HEK293 (cell line): ENCODE results near the gene NXPH1.

Experiments used
- CTCF ChIA-PET: fragments of 350-600 bp; formaldehyde crosslinking; extraction: SDS; loops from one replicate; lab custom pipeline; 2021; ENCODE audit warnings: antibody characterized with exemption; lab: Yijun Ruan, JAX
- POLR2A ChIA-PET: fragments of 300-600 bp; formaldehyde crosslinking; extraction: SDS; loops from one replicate; lab custom pipeline; 2020; ENCODE audit warnings: antibody characterized with exemption, inconsistent platforms; lab: Yijun Ruan, JAX
- H3K27ac ChIP-seq: fragments of 200-500 bp; sonication (Bioruptor generic); 2 replicates; pipeline ENCODE4 v1.5.1; 2014; ENCODE audit warnings: low read depth, low read length, control low read depth, inconsistent platforms; ENCODE audit errors: extremely low read depth
- H3K36me3 ChIP-seq, 2 experiments: fragments of 200-500 bp in 1 of 2; sonication (Bioruptor generic) in 1 of 2; 1 replicate in 1 of 2; 2 replicates in 1 of 2; pipeline ENCODE4 v1.5.1; 2014 to 2017; ENCODE audit warnings: inconsistent platforms in 2 of 2, low read length in 2 of 2; ENCODE audit not compliant: control insufficient read depth in 2 of 2, insufficient read depth in 1 of 2
- H3K4me1 ChIP-seq: fragments of 200-500 bp; sonication (Bioruptor generic); 2 replicates; pipeline ENCODE4 v1.5.1; 2014; ENCODE audit warnings: mild to moderate bottlenecking, low read length, inconsistent platforms; ENCODE audit not compliant: control insufficient read depth, insufficient read depth
- H3K4me3 ChIP-seq: 2 replicates; pipeline ENCODE4 v1.5.1; 2011; ENCODE audit warnings: low read depth, mild to moderate bottlenecking, control low read depth, low read length, moderate library complexity
- H3K9me3 ChIP-seq: fragments of 200-500 bp; sonication (Bioruptor generic); 2 replicates; pipeline ENCODE4 v1.5.1; 2014; ENCODE audit warnings: low read depth, low read length, inconsistent platforms; ENCODE audit not compliant: control insufficient read depth, insufficient read depth
- HOXA7 ChIP-seq: sonication (generic); formaldehyde crosslinking; IDR thresholded peaks from 2 replicates; pipeline ENCODE4 v1.8.1; 2022; ENCODE audit warnings: missing genetic modification reagents, borderline replicate concordance
- HOXC10 ChIP-seq: sonication (generic); formaldehyde crosslinking; IDR thresholded peaks from 2 replicates; pipeline ENCODE4 v1.8.1; 2023; ENCODE audit warnings: mild to moderate bottlenecking, missing genetic modification reagents
- KLF7 ChIP-seq: fragments of 450-650 bp; formaldehyde crosslinking; IDR thresholded peaks from 2 replicates; pipeline ENCODE4 v1.5.1; 2016; ENCODE audit warnings: missing biosample characterization, missing genetic modification characterization, borderline replicate concordance
- SALL2 ChIP-seq: fragments of 450-650 bp; formaldehyde crosslinking; IDR thresholded peaks from 2 replicates; pipeline ENCODE4 v1.5.0; 2017; ENCODE audit warnings: missing biosample characterization, mild to moderate bottlenecking, missing genetic modification characterization, borderline replicate concordance
- TCF7L2 ChIP-seq: IDR thresholded peaks from 2 replicates; pipeline ENCODE4 v1.6.1; 2011; ENCODE audit warnings: low read depth, mild to moderate bottlenecking, inconsistent platforms, low read length, moderate library complexity, borderline replicate concordance
- ZBTB7A ChIP-seq: fragments of 450-650 bp; formaldehyde crosslinking; IDR thresholded peaks from 2 replicates; pipeline ENCODE4 v1.5.1; 2016; ENCODE audit warnings: low read depth, missing biosample characterization, missing genetic modification characterization
- ZFHX2 ChIP-seq: fragments of 450-650 bp; formaldehyde crosslinking; conservative IDR thresholded peaks from 2 replicates; pipeline ENCODE4 v1.5.1; 2016; ENCODE audit warnings: missing biosample characterization, missing genetic modification characterization
- ZFP41 ChIP-seq: fragments of 450-650 bp; formaldehyde crosslinking; IDR thresholded peaks from 2 replicates; pipeline ENCODE4 v1.5.1; 2016; ENCODE audit warnings: missing biosample characterization, missing genetic modification characterization, borderline replicate concordance
- ZNF112 ChIP-seq: fragments of 450-650 bp; formaldehyde crosslinking; IDR thresholded peaks from 2 replicates; pipeline ENCODE4 v1.5.0; 2017; ENCODE audit warnings: missing biosample characterization, missing genetic modification characterization
- ZNF140 ChIP-seq: fragments of 450-650 bp; formaldehyde crosslinking; IDR thresholded peaks from 2 replicates; pipeline ENCODE4 v1.5.1; 2016; ENCODE audit warnings: missing biosample characterization, missing genetic modification characterization
- ZNF146 ChIP-seq: fragments of 450-650 bp; formaldehyde crosslinking; IDR thresholded peaks from 2 replicates; pipeline ENCODE4 v1.5.1; 2016; ENCODE audit warnings: missing biosample characterization, missing genetic modification characterization
- ZNF184 ChIP-seq: fragments of 450-650 bp; IDR thresholded peaks from 2 replicates; pipeline ENCODE4 v1.5.1; 2018; ENCODE audit warnings: missing biosample characterization, mild to moderate bottlenecking, missing genetic modification characterization
- ZNF24 ChIP-seq: fragments of 450-650 bp; formaldehyde crosslinking; IDR thresholded peaks from 2 replicates; pipeline ENCODE4 v1.5.1; 2016; ENCODE audit warnings: missing biosample characterization, missing genetic modification characterization
- ZNF266 ChIP-seq: fragments of 450-650 bp; formaldehyde crosslinking; IDR thresholded peaks from 2 replicates; pipeline ENCODE4 v1.5.1; 2016; ENCODE audit warnings: missing biosample characterization, missing genetic modification characterization, low read depth
- ZNF311 ChIP-seq: fragments of 450-650 bp; formaldehyde crosslinking; IDR thresholded peaks from 2 replicates; pipeline ENCODE4 v1.5.1; 2017; ENCODE audit warnings: missing biosample characterization, missing genetic modification characterization, borderline replicate concordance
- ZNF501 ChIP-seq: fragments of 450-650 bp; formaldehyde crosslinking; IDR thresholded peaks from 2 replicates; pipeline ENCODE4 v1.5.1; 2016; ENCODE audit warnings: missing biosample characterization, missing genetic modification characterization
- ZNF549 ChIP-seq: fragments of 450-650 bp; IDR thresholded peaks from 2 replicates; pipeline ENCODE4 v1.5.1; 2018; ENCODE audit warnings: missing biosample characterization, missing genetic modification characterization, mild to moderate bottlenecking, inconsistent platforms, moderate library complexity
- ZNF560 ChIP-seq: fragments of 450-650 bp; formaldehyde crosslinking; IDR thresholded peaks from 2 replicates; pipeline ENCODE4 v1.5.1; 2017; ENCODE audit warnings: missing biosample characterization, missing genetic modification characterization, borderline replicate concordance
- ZNF658 ChIP-seq: fragments of 450-650 bp; formaldehyde crosslinking; IDR thresholded peaks from 2 replicates; pipeline ENCODE4; 2016; ENCODE audit warnings: missing biosample characterization, missing genetic modification characterization
- ZNF792 ChIP-seq: fragments of 450-650 bp; formaldehyde crosslinking; IDR thresholded peaks from 2 replicates; pipeline ENCODE4 v1.5.1; 2016; ENCODE audit warnings: missing biosample characterization, missing genetic modification characterization
- ZNF837 ChIP-seq: fragments of 450-650 bp; formaldehyde crosslinking; IDR thresholded peaks from 2 replicates; pipeline ENCODE4 v1.5.1; 2016; ENCODE audit warnings: missing biosample characterization, missing genetic modification characterization
- TF ChIP-seq, protein P1 (sequence below): fragments of 450-650 bp; formaldehyde crosslinking; conservative IDR thresholded peaks from 2 replicates; pipeline ENCODE4 v1.5.1; 2016; ENCODE audit warnings: low read depth, missing biosample characterization, missing genetic modification characterization
- TF ChIP-seq, protein P2 (sequence below): fragments of 450-650 bp; formaldehyde crosslinking; IDR thresholded peaks from 2 replicates; pipeline ENCODE4 v1.5.1; 2016; ENCODE audit warnings: missing biosample characterization, missing genetic modification characterization
- TF ChIP-seq, protein P3 (sequence below): fragments of 450-650 bp; formaldehyde crosslinking; IDR thresholded peaks from 2 replicates; pipeline ENCODE4 v1.5.1; 2016; ENCODE audit warnings: missing biosample characterization, missing genetic modification characterization
- TF ChIP-seq, protein P4 (sequence below): fragments of 450-650 bp; formaldehyde crosslinking; IDR thresholded peaks from 2 replicates; pipeline ENCODE4 v1.5.1; 2016; ENCODE audit warnings: missing biosample characterization, missing genetic modification characterization

Gene NXPH1

DNA sequence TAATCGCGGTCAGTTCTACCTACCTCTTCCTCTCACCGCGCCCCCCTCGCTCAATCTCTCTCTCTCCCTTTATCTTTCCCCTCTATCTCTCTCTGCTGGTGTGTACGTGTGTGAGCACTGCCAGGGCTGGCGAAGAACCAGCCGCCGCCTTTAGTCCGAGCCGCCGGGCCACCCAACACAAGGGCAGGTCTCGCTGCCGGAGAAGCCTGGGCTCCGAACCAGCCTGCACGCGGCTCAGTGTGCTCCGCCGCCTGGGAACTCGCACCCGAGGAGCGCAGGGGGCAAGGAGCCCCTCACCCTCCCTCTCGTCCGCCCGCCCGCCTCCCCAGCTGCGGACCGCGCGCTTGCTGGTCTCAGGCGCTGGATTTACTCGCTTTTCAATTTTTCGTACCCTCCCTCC is 1.7 kb downstream of the NXPH1 start:
- Histone ChIP-seq H3K9me3 (no peaks in the 10 kb centered on the region), H3K4me1 (no peaks in the 10 kb centered on the region), H3K4me3 (no peak overlapping the region), H3K36me3 (no peaks in the 10 kb centered on the region), H3K27ac (no peak overlapping the region)
- POLR2A ChIA-PET: no interaction called here
- CTCF ChIA-PET: no interaction called here
- TF ChIP-seq, protein P1, sequence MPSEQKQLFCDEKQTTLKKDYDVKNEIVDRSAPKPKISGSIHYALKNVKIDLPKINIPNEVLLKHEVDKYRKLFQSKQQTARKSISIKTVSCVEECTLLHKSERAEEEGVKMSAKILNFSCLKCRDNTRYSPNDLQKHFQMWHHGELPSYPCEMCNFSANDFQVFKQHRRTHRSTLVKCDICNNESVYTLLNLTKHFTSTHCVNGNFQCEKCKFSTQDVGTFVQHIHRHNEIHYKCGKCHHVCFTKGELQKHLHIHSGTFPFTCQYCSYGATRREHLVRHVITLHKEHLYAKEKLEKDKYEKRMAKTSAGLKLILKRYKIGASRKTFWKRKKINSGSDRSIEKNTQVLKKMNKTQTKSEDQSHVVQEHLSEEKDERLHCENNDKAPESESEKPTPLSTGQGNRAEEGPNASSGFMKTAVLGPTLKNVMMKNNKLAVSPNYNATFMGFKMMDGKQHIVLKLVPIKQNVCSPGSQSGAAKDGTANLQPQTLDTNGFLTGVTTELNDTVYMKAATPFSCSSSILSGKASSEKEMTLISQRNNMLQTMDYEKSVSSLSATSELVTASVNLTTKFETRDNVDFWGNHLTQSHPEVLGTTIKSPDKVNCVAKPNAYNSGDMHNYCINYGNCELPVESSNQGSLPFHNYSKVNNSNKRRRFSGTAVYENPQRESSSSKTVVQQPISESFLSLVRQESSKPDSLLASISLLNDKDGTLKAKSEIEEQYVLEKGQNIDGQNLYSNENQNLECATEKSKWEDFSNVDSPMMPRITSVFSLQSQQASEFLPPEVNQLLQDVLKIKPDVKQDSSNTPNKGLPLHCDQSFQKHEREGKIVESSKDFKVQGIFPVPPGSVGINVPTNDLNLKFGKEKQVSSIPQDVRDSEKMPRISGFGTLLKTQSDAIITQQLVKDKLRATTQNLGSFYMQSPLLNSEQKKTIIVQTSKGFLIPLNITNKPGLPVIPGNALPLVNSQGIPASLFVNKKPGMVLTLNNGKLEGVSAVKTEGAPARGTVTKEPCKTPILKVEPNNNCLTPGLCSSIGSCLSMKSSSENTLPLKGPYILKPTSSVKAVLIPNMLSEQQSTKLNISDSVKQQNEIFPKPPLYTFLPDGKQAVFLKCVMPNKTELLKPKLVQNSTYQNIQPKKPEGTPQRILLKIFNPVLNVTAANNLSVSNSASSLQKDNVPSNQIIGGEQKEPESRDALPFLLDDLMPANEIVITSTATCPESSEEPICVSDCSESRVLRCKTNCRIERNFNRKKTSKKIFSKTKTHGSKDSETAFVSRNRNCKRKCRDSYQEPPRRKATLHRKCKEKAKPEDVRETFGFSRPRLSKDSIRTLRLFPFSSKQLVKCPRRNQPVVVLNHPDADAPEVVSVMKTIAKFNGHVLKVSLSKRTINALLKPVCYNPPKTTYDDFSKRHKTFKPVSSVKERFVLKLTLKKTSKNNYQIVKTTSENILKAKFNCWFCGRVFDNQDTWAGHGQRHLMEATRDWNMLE (tag by site-specific recombination): no peak
- no peak for TF ChIP-seq HOXA7 (CRISPR knock-in tag)
- no peak for TF ChIP-seq ZNF24 (tag by site-specific recombination)
- TF ChIP-seq, protein P2, sequence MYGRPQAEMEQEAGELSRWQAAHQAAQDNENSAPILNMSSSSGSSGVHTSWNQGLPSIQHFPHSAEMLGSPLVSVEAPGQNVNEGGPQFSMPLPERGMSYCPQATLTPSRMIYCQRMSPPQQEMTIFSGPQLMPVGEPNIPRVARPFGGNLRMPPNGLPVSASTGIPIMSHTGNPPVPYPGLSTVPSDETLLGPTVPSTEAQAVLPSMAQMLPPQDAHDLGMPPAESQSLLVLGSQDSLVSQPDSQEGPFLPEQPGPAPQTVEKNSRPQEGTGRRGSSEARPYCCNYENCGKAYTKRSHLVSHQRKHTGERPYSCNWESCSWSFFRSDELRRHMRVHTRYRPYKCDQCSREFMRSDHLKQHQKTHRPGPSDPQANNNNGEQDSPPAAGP: no peak
- TF ChIP-seq, protein P3, sequence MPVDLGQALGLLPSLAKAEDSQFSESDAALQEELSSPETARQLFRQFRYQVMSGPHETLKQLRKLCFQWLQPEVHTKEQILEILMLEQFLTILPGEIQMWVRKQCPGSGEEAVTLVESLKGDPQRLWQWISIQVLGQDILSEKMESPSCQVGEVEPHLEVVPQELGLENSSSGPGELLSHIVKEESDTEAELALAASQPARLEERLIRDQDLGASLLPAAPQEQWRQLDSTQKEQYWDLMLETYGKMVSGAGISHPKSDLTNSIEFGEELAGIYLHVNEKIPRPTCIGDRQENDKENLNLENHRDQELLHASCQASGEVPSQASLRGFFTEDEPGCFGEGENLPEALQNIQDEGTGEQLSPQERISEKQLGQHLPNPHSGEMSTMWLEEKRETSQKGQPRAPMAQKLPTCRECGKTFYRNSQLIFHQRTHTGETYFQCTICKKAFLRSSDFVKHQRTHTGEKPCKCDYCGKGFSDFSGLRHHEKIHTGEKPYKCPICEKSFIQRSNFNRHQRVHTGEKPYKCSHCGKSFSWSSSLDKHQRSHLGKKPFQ (tag by site-specific recombination): no peak
- no peak for TF ChIP-seq ZFP41
- TF ChIP-seq KLF7 (tag by site-specific recombination): no peak
- TF ChIP-seq ZNF184 (tag by site-specific recombination): no peak
- TF ChIP-seq ZNF658 (tag by site-specific recombination): no peak
- no peak for TF ChIP-seq ZNF266 (tag by site-specific recombination)
- TF ChIP-seq ZNF792 (tag by site-specific recombination): no peak
- TF ChIP-seq SALL2 (tag by site-specific recombination): no peak
- no peak for TF ChIP-seq ZNF501 (tag by site-specific recombination)
- TF ChIP-seq ZBTB7A: no peak
- no peak for TF ChIP-seq HOXC10
- TF ChIP-seq, all 188 proteins: peak for 0

DNA sequence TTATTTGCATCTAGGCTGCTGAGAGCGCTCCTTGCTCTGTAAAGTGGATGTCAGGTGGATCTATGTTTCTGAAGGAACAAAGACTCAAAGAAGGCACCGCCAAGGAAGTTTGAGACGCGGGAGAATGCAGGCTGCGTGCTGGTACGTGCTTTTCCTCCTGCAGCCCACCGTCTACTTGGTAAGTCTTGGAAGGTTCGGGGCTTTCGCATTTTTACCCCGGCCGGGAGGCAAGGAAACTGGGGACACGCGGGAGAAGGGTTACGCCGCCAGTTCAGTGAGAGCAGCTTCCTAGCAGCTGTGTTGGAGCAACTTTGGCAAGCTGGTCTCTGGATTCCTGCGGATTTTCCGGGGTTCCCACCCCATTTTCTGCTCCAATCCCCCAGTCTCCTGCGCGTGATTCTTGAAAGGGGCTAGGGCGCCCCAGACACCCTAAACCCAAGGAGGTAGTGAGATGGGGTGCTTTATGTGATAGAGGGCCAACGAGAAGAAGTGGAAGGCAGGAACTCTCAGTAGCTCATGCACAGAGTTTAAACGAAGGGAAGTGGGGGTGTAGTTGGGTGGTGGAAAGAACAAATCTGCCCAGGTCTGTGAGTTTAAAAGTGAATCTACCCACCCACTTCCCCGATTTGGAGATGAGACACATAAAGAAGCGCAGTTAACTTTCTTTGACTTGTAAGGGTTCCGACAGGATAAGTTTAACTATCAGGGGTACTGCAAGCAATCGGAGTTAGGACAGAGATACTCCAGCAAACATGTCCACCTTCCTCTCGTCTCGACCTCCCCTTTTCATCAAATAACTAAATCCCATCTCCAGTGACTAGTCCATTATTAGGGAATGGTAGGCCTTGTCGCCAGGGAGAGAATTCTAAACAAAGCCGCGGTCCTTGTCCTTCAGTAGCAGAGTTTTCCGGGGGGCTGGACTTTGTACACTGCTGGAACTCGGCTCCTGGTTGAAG is 2.5 kb downstream of the NXPH1 start:
- POLR2A ChIA-PET: no interaction called here
- H3K4me3 ChIP-seq: no peak overlapping the region
- CTCF ChIA-PET: interaction anchor here (0.5 to 1.4 kb wide), 7 partner anchors 7 to 558 kb away, joined by 3 to 5 read pairs (median 3); no protein-coding TSS in a partner anchor
- no peak overlapping the region for H3K27ac ChIP-seq
- H3K9me3 ChIP-seq: no peaks in the 10 kb centered on the region
- H3K4me1 ChIP-seq: no peaks in the 10 kb centered on the region
- no peaks in the 10 kb centered on the region for H3K36me3 ChIP-seq
- TF ChIP-seq ZNF549 (no peak), ZNF140 (tag by site-specific recombination) (no peak), ZFHX2 (no peak), ZNF560 (tag by site-specific recombination) (no peak), ZNF146 (tag by site-specific recombination) (no peak), TCF7L2 (no peak), ZNF311 (tag by site-specific recombination) (no peak), ZNF837 (tag by site-specific recombination) (no peak), ZNF112 (no peak)
- TF ChIP-seq, protein P4, sequence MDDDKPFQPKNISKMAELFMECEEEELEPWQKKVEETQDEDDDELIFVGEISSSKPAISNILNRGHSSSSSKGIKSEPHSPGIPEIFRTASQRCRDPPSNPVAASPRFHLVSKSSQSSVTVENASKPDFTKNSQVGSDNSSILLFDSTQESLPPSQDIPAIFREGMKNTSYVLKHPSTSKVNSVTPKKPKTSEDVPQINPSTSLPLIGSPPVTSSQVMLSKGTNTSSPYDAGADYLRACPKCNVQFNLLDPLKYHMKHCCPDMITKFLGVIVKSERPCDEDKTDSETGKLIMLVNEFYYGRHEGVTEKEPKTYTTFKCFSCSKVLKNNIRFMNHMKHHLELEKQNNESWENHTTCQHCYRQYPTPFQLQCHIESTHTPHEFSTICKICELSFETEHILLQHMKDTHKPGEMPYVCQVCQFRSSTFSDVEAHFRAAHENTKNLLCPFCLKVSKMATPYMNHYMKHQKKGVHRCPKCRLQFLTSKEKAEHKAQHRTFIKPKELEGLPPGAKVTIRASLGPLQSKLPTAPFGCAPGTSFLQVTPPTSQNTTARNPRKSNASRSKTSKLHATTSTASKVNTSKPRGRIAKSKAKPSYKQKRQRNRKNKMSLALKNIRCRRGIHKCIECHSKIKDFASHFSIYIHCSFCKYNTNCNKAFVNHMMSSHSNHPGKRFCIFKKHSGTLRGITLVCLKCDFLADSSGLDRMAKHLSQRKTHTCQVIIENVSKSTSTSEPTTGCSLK (tag by site-specific recombination): no peak
